ENCODE measurements around the gene FGF23.

Gene FGF23

DNA sequence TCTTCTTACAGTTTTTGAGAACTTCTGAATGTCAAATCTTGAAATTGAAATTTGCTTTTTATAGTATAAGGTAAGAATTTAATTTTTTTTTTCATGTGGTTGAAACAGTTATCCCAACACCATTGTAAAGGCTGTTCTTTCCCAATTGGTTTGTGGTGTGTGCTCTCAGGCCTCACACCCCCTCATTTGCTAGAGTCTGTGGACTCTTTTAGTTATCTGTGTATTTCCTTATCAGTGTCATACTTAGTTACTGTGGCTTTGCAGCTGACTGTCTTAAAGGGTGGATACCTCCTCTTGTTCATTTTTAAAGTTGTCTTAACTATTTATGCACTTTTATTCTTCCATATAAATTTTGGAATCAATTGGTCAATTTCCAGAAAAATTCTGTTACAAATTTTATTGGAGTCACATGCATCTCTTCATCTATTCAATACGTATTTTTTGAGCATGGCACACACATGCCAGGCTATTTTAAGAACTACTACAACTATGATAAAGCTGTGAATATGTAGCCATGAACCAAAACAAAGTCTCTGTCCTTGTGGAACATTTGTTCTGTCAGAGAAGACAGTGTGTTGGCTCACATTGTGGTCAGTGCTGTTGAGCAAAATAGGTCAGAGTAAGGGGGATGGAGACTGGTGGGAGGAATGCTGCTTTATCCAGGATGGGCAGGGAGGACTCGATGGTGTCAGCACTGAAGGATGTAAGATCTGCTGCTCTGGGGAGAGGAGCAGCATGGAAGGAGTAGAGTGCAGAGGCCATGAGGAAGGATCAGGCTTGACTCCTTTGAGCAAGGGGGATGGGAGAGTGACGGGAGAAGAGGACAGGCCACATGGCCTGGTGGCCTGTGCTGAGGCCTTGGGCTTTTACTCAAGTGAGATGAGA is 24.1 kb downstream of the FGF23 start:
- no peak overlapping the region for H3K23ac ChIP-seq (ENCODE audit: low read length in 2 of 2)
- H4K91ac ChIP-seq (ENCODE audit: low read length) = no peak overlapping the region
- no peak overlapping the region for H2BK5ac ChIP-seq (ENCODE audit: low read depth, low read length, poor library complexity, severe bottlenecking)
- DNase-seq = peak; percentile 6
- H3K4me1 ChIP-seq (ENCODE audit: control insufficient read depth, insufficient read depth, low read depth, low read length) = no peaks in the 10 kb centered on the region
- 84% methylated on average over 2 of the region's 3 CpGs for WGBS
- H3K79me1 ChIP-seq (replicated peaks; ENCODE audit: low read length, poor library complexity, severe bottlenecking) = no peaks in the 10 kb centered on the region
- peaks cover 3% of the 10 kb centered on the region for H3K9me3 ChIP-seq (ENCODE audit: control insufficient read depth, low read length)
- no peak overlapping the region for H3K18ac ChIP-seq (ENCODE audit: low read depth in 1 of 2, low read length in 2 of 2)
- H3K27me3 ChIP-seq (ENCODE audit: control insufficient read depth in 1 of 2, insufficient read depth in 1 of 2, low read length in 2 of 2) = no peaks in the 10 kb centered on the region
- H3K4ac ChIP-seq (ENCODE audit: low read depth in 1 of 2, low read length in 2 of 2) = no peak overlapping the region
- H3K4me3 ChIP-seq (ENCODE audit: insufficient read depth in 1 of 2, low read depth in 1 of 2, low read length in 2 of 2) = no peak overlapping the region
- H2BK15ac ChIP-seq (ENCODE audit: low read depth, poor library complexity, severe bottlenecking) = no peak overlapping the region
- H3K4me2 ChIP-seq (ENCODE audit: low read length, poor library complexity, severe bottlenecking) = no peak overlapping the region
- no peak overlapping the region for H2AFZ ChIP-seq (ENCODE audit: low read depth, low read length)
- no peak overlapping the region for H2BK120ac ChIP-seq (ENCODE audit: low read depth, low read length)
- no peak overlapping the region for H3K14ac ChIP-seq (ENCODE audit: low read length in 2 of 2)
- no peak overlapping the region for H2AK5ac ChIP-seq (ENCODE audit: low read length, severe bottlenecking)
- peaks cover 12 to 40% of the 10 kb centered on the region in 2 experiments for H3K36me3 ChIP-seq (ENCODE audit: control insufficient read depth in 1 of 2, insufficient read depth in 2 of 2, low read depth in 1 of 2, low read length in 2 of 2)
- no peak overlapping the region for H3K27ac ChIP-seq (ENCODE audit: low read length, poor library complexity, severe bottlenecking)
- H4K8ac ChIP-seq (ENCODE audit: low read length) = peak overlapping the region; percentile 38
- H2BK12ac ChIP-seq (ENCODE audit: low read length in 2 of 2) = no peak overlapping the region
- H3K9ac ChIP-seq (ENCODE audit: low read length) = no peak overlapping the region

DNA sequence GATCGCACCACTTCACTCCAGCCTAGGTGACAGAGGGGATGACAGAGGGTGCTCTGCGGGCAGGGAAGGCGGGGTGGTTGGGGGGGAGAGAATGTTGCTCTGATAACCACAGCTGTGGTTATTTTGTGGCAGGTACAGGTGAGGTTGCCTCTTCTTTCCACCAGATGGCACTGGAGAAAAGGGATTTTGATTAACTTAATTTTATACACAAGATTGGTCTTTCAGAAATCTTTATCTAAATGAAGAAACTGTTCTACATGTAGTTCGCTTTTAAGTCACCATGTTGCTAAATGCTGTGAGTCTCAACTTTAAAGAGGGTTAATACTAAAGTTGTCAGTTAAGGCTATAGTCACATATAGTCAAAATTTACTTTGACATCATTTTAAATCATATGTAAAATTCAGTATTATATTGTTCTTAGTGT is 25.7 kb downstream of the FGF23 start:
- Histone ChIP-seq H2BK120ac (ENCODE audit: low read depth, low read length) (no peak overlapping the region), H3K27ac (ENCODE audit: low read length, poor library complexity, severe bottlenecking) (no peak overlapping the region), H3K23ac (ENCODE audit: low read length in 2 of 2) (no peak overlapping the region), H3K9me3 (ENCODE audit: control insufficient read depth, low read length) (no peaks in the 10 kb centered on the region), H3K14ac (ENCODE audit: low read length in 2 of 2) (no peak overlapping the region), H3K79me1 (replicated peaks; ENCODE audit: low read length, poor library complexity, severe bottlenecking) (no peaks in the 10 kb centered on the region), H4K8ac (ENCODE audit: low read length) (no peak overlapping the region), H3K27me3 (ENCODE audit: control insufficient read depth in 1 of 2, insufficient read depth in 1 of 2, low read length in 2 of 2) (no peaks in the 10 kb centered on the region), H4K91ac (ENCODE audit: low read length) (no peak overlapping the region), H2BK15ac (ENCODE audit: low read depth, poor library complexity, severe bottlenecking) (no peak overlapping the region), H3K4me1 (ENCODE audit: control insufficient read depth, insufficient read depth, low read depth, low read length) (no peaks in the 10 kb centered on the region), H2BK5ac (ENCODE audit: low read depth, low read length, poor library complexity, severe bottlenecking) (no peak overlapping the region), H3K36me3 (ENCODE audit: control insufficient read depth in 1 of 2, insufficient read depth in 2 of 2, low read depth in 1 of 2, low read length in 2 of 2) (peaks cover 12 to 53% of the 10 kb centered on the region in 2 experiments), H2BK12ac (ENCODE audit: low read length in 2 of 2) (no peak overlapping the region), H2AFZ (ENCODE audit: low read depth, low read length) (no peak overlapping the region), H3K18ac (ENCODE audit: low read depth in 1 of 2, low read length in 2 of 2) (no peak overlapping the region), H3K4me2 (ENCODE audit: low read length, poor library complexity, severe bottlenecking) (no peak overlapping the region), H3K9ac (ENCODE audit: low read length) (no peak overlapping the region), H2AK5ac (ENCODE audit: low read length, severe bottlenecking) (no peak overlapping the region), H3K4me3 (ENCODE audit: insufficient read depth in 1 of 2, low read depth in 1 of 2, low read length in 2 of 2) (no peak overlapping the region), H3K4ac (ENCODE audit: low read depth in 1 of 2, low read length in 2 of 2) (no peak overlapping the region)
- DNase-seq = no peak
- 92% methylated on average over 2 of the region's 4 CpGs for WGBS

GRCh38 chr12:4346931-4347330 is 32.6 kb downstream of the FGF23 start:
- no peak overlapping the region for H4K8ac ChIP-seq (ENCODE audit: low read length)

GRCh38 chr12:4331842-4332241 is 47.7 kb downstream of the FGF23 start:
- no peak overlapping the region for H4K8ac ChIP-seq (ENCODE audit: low read length)
- H2BK5ac ChIP-seq (ENCODE audit: low read depth, low read length, poor library complexity, severe bottlenecking) = no peak overlapping the region
- H3K36me3 ChIP-seq (ENCODE audit: control insufficient read depth in 1 of 2, insufficient read depth in 2 of 2, low read depth in 1 of 2, low read length in 2 of 2) = peaks cover 20 to 71% of the 10 kb centered on the region in 2 experiments
- no peak overlapping the region for H2BK15ac ChIP-seq (ENCODE audit: low read depth, poor library complexity, severe bottlenecking)
- no peak overlapping the region for H3K9ac ChIP-seq (ENCODE audit: low read length)
- no peaks in the 10 kb centered on the region for H3K4me1 ChIP-seq (ENCODE audit: control insufficient read depth, insufficient read depth, low read depth, low read length)
- no peak overlapping the region for H4K91ac ChIP-seq (ENCODE audit: low read length)
- no peak overlapping the region for H3K23ac ChIP-seq (ENCODE audit: low read length in 2 of 2)
- H2AFZ ChIP-seq (ENCODE audit: low read depth, low read length) = no peak overlapping the region
- H2BK120ac ChIP-seq (ENCODE audit: low read depth, low read length) = no peak overlapping the region
- H3K14ac ChIP-seq (ENCODE audit: low read length in 2 of 2) = no peak overlapping the region
- H3K4ac ChIP-seq (ENCODE audit: low read depth in 1 of 2, low read length in 2 of 2) = no peak overlapping the region
- H2AK5ac ChIP-seq (ENCODE audit: low read length, severe bottlenecking) = no peak overlapping the region
- 90% methylated on average over 3 of the region's 4 CpGs for WGBS
- no peak for DNase-seq
- no peak overlapping the region for H3K4me2 ChIP-seq (ENCODE audit: low read length, poor library complexity, severe bottlenecking)
- no peak overlapping the region for H3K4me3 ChIP-seq (ENCODE audit: insufficient read depth in 1 of 2, low read depth in 1 of 2, low read length in 2 of 2)
- H2BK12ac ChIP-seq (ENCODE audit: low read length in 2 of 2) = no peak overlapping the region
- H3K27me3 ChIP-seq (ENCODE audit: control insufficient read depth in 1 of 2, insufficient read depth in 1 of 2, low read length in 2 of 2) = no peaks in the 10 kb centered on the region
- H3K79me1 ChIP-seq (replicated peaks; ENCODE audit: low read length, poor library complexity, severe bottlenecking) = peaks cover 13% of the 10 kb centered on the region
- no peak overlapping the region for H3K27ac ChIP-seq (ENCODE audit: low read length, poor library complexity, severe bottlenecking)
- no peaks in the 10 kb centered on the region for H3K9me3 ChIP-seq (ENCODE audit: control insufficient read depth, low read length)
- no peak overlapping the region for H3K18ac ChIP-seq (ENCODE audit: low read depth in 1 of 2, low read length in 2 of 2)

More at GRCh38 chr12:4346931-4347330, 32.6 kb downstream of the FGF23 start:
- Histone ChIP-seq H3K27ac (ENCODE audit: low read length, poor library complexity, severe bottlenecking) (no peak overlapping the region), H2AK5ac (ENCODE audit: low read length, severe bottlenecking) (no peak overlapping the region), H3K4me3 (ENCODE audit: insufficient read depth in 1 of 2, low read depth in 1 of 2, low read length in 2 of 2) (no peak overlapping the region), H3K4me2 (ENCODE audit: low read length, poor library complexity, severe bottlenecking) (no peak overlapping the region), H2BK15ac (ENCODE audit: low read depth, poor library complexity, severe bottlenecking) (no peak overlapping the region), H3K18ac (ENCODE audit: low read depth in 1 of 2, low read length in 2 of 2) (no peak overlapping the region), H3K9ac (ENCODE audit: low read length) (no peak overlapping the region), H3K36me3 (ENCODE audit: control insufficient read depth in 1 of 2, insufficient read depth in 2 of 2, low read depth in 1 of 2, low read length in 2 of 2) (peaks cover 3 to 43% of the 10 kb centered on the region in 2 experiments), H2BK120ac (ENCODE audit: low read depth, low read length) (no peak overlapping the region), H2BK5ac (ENCODE audit: low read depth, low read length, poor library complexity, severe bottlenecking) (no peak overlapping the region), H3K27me3 (ENCODE audit: control insufficient read depth in 1 of 2, insufficient read depth in 1 of 2, low read length in 2 of 2) (no peaks in the 10 kb centered on the region), H3K4me1 (ENCODE audit: control insufficient read depth, insufficient read depth, low read depth, low read length) (no peaks in the 10 kb centered on the region), H3K79me1 (replicated peaks; ENCODE audit: low read length, poor library complexity, severe bottlenecking) (peaks cover 3% of the 10 kb centered on the region), H3K23ac (ENCODE audit: low read length in 2 of 2) (no peak overlapping the region), H2BK12ac (ENCODE audit: low read length in 2 of 2) (no peak overlapping the region), H3K4ac (ENCODE audit: low read depth in 1 of 2, low read length in 2 of 2) (no peak overlapping the region), H4K91ac (ENCODE audit: low read length) (no peak overlapping the region), H3K14ac (ENCODE audit: low read length in 2 of 2) (no peak overlapping the region), H2AFZ (ENCODE audit: low read depth, low read length) (no peak overlapping the region), H3K9me3 (ENCODE audit: control insufficient read depth, low read length) (no peaks in the 10 kb centered on the region)
- no peak for DNase-seq
